Kidney epithelial cell (primary cell): ENCODE results near the gene DPM3. TPM values are rescaled to one million over a fixed set of nuclear protein-coding genes. Genes with fewer than 3 reads are reported as not detected.

Source experiments
- DNase-seq: peaks from one replicate; pipeline ENCODE4 v3.0.0-alpha.2; 2010; ENCODE audit warnings: low read depth
- H3K27me3 ChIP-seq: 2 replicates; pipeline ENCODE4 v1.6.0; 2011; ENCODE audit warnings: low read length; ENCODE audit not compliant: control insufficient read depth, insufficient read depth
- H3K36me3 ChIP-seq: 2 replicates; pipeline ENCODE4 v1.5.1; 2011; ENCODE audit warnings: low read length; ENCODE audit not compliant: control insufficient read depth, insufficient read depth
- H3K4me3 ChIP-seq: 2 replicates; pipeline ENCODE4 v1.5.1; 2011; ENCODE audit warnings: low read depth, mild to moderate bottlenecking, control low read depth, low read length
- CTCF ChIP-seq: IDR thresholded peaks from 2 replicates; pipeline ENCODE4 v1.5.1; 2011; ENCODE audit warnings: mild to moderate bottlenecking, moderate library complexity, low read length, control low read depth, inconsistent platforms; ENCODE audit not compliant: insufficient read depth, poor library complexity, severe bottlenecking
- total RNA-seq: library from RNA; depleted of rRNA; stranded (reverse); fragments of >200 nt; gene quantifications from 2 replicates; pipeline ENCODE4 v1.2.3, GENCODE V29; 2015

DPM3 gene
- total RNA-seq, 1 donor from 2014 or later = 74.9 TPM

- no peak for TF ChIP-seq CTCF
- H3K27me3 ChIP-seq = no peaks in the 10 kb centered on the region
- no peak for DNase-seq
- H3K4me3 ChIP-seq = no peak overlapping the region
- peaks cover 11% of the 10 kb centered on the region for H3K36me3 ChIP-seq
Observed at GRCh38 chr1:155181371-155182051, 41.2 kb upstream of the DPM3 start.

- Histone ChIP-seq H3K27me3 (no peaks in the 10 kb centered on the region), H3K4me3 (no peak overlapping the region), H3K36me3 (peaks cover 11% of the 10 kb centered on the region)
- DNase-seq = no peak
- no peak for TF ChIP-seq CTCF
Observed at GRCh38 chr1:155179112-155180031, 39.0 kb upstream of the DPM3 start.

GRCh38 chr1:155178441-155179111, 38.2 kb upstream of the DPM3 start:
- no peak for DNase-seq
- Histone ChIP-seq H3K36me3 (peaks cover 10% of the 10 kb centered on the region), H3K4me3 (no peak overlapping the region), H3K27me3 (no peaks in the 10 kb centered on the region)
- TF ChIP-seq CTCF = no peak

GRCh38 chr1:155177918-155178281, 37.6 kb upstream of the DPM3 start:
- Histone ChIP-seq H3K4me3 (no peak overlapping the region), H3K27me3 (no peaks in the 10 kb centered on the region), H3K36me3 (peaks cover 10% of the 10 kb centered on the region)
- TF ChIP-seq CTCF = no peak
- DNase-seq = no peak

- TF ChIP-seq CTCF = no peak
- Histone ChIP-seq H3K27me3 (no peaks in the 10 kb centered on the region), H3K36me3 (peaks cover 10% of the 10 kb centered on the region), H3K4me3 (no peak overlapping the region)
- DNase-seq = no peak
Observed at GRCh38 chr1:155177192-155177917, 37.0 kb upstream of the DPM3 start.
